GM12878 (cell line): ENCODE results near the gene NMUR1. TPM values are rescaled to one million over a fixed set of nuclear protein-coding genes. Genes with fewer than 3 reads are reported as not detected.

Experiments
- ATAC-seq: fragments of 200-7000 bp; cut with Tn5 transposase; 3 replicates; pipeline ENCODE4 v1.9.1; 2020; ENCODE audit warnings: mild to moderate bottlenecking, moderate library complexity
- BruUV-seq: library from RNA; stranded (reverse); fragments of 400-500 nt; replicated peaks from 2 replicates; lab custom pipeline; 2021; lab: Mats Ljungman, UMichigan
- CTCF ChIA-PET: fragments of 300-600 bp; sonication (Branson Sonifier 250); formaldehyde crosslinking; extraction: SDS; loops from one replicate; lab custom pipeline; 2021; ENCODE audit warnings: inconsistent platforms; lab: Yijun Ruan, JAX
- POLR2A ChIA-PET: fragments of 350-600 bp; formaldehyde crosslinking; extraction: SDS; loops from one replicate; lab custom pipeline; 2021; ENCODE audit warnings: inconsistent platforms; lab: Charles Lee
- RAD21 ChIA-PET: fragments of 300-600 bp; sonication (Branson Sonifier 250); formaldehyde crosslinking; loops from one replicate; lab custom pipeline; 2023; ENCODE audit warnings: antibody characterized with exemption; ENCODE audit not compliant: unreplicated experiment; lab: Charles Lee
- SMC1A ChIA-PET: fragments of 300-600 bp; sonication (Branson Sonifier 250); formaldehyde crosslinking; loops from one replicate; lab custom pipeline; 2023; ENCODE audit not compliant: unreplicated experiment, uncharacterized antibody; lab: Charles Lee
- DNase-seq: peaks from one replicate; pipeline ENCODE4 v3.0.0-alpha.2; 2011; ENCODE audit warnings: low read depth, low spot score
- FAIRE-seq: peaks from 3 replicates; lab custom pipeline; 2011; peaks lifted over from hg19 to GRCh38; lab: Jason Lieb, UNC
- H2AFZ ChIP-seq: 2 replicates; pipeline ENCODE4 v1.6.0; 2011; ENCODE audit warnings: low read depth, low read length, control low read depth; ENCODE audit not compliant: control insufficient read depth
- H3K27ac ChIP-seq: 2 replicates; pipeline ENCODE4 v1.5.1; 2011; ENCODE audit warnings: control low read depth; ENCODE audit not compliant: control insufficient read depth, insufficient read depth
- H3K27me3 ChIP-seq, 2 experiments: replicated peaks in 1 of 2; 2 replicates each; pipeline versions ENCODE4 v1.6.0 to v1.6.1; 2011; ENCODE audit warnings: low read length in 1 of 2; ENCODE audit not compliant: control insufficient read depth in 2 of 2, insufficient read depth in 2 of 2
- H3K36me3 ChIP-seq, 2 experiments: 2 replicates each; pipeline ENCODE4 v1.5.1; 2011; ENCODE audit warnings: low read length in 1 of 2; ENCODE audit not compliant: control insufficient read depth in 2 of 2, insufficient read depth in 2 of 2
- H3K4me1 ChIP-seq: 2 replicates; pipeline ENCODE4 v1.6.1; 2011; ENCODE audit warnings: mild to moderate bottlenecking, low read length, moderate library complexity, mixed read lengths; ENCODE audit not compliant: control insufficient read depth, insufficient read depth
- H3K4me2 ChIP-seq: 2 replicates; pipeline ENCODE4 v1.6.0; 2011; ENCODE audit warnings: control low read depth; ENCODE audit not compliant: control insufficient read depth, insufficient read depth
- H3K4me3 ChIP-seq: fragments of 200-600 bp; sonication (generic); 2 replicates; pipeline ENCODE4 v1.5.1; 2016
- H3K79me2 ChIP-seq: 2 replicates; pipeline ENCODE4 v1.6.0; 2011; ENCODE audit warnings: low read length; ENCODE audit not compliant: control insufficient read depth, insufficient read depth
- H3K9ac ChIP-seq: 2 replicates; pipeline ENCODE4 v1.8.0; 2011; ENCODE audit warnings: low read length, control low read depth, mixed read lengths; ENCODE audit not compliant: control insufficient read depth, insufficient read depth
- H3K9me3 ChIP-seq: replicated peaks from 3 replicates; pipeline ENCODE4 v1.5.1; 2011; ENCODE audit warnings: mild to moderate bottlenecking, low read length; ENCODE audit not compliant: control insufficient read depth, insufficient read depth
- H4K20me1 ChIP-seq: 2 replicates; pipeline ENCODE4 v1.6.0; 2011; ENCODE audit not compliant: control insufficient read depth, insufficient read depth
- ATF2 ChIP-seq: IDR thresholded peaks from 2 replicates; pipeline ENCODE4 v1.6.1; 2012; ENCODE audit warnings: low read length, inconsistent platforms
- E2F4 ChIP-seq: IDR thresholded peaks from 2 replicates; pipeline ENCODE4 v1.6.1; 2012; ENCODE audit warnings: low read depth, low read length, improper control_type of control experiment
- ELK1 ChIP-seq: IDR thresholded peaks from 2 replicates; pipeline ENCODE4 v1.6.1; 2012; ENCODE audit warnings: low read depth, low read length, improper control_type of control experiment
- MAX ChIP-seq: IDR thresholded peaks from 2 replicates; pipeline ENCODE4 v1.6.1; 2012; ENCODE audit warnings: low read depth, low read length, improper control_type of control experiment
- MYC ChIP-seq: IDR thresholded peaks from 2 replicates; pipeline ENCODE4 v1.6.1; 2011; ENCODE audit warnings: mild to moderate bottlenecking, low read length, moderate library complexity, inconsistent platforms; ENCODE audit not compliant: insufficient read depth, insufficient replicate concordance, insufficient read length, severe bottlenecking
- WGBS: methylation state at CpG from one replicate; pipeline ENCODE4 v1.1.6; 2016; ENCODE audit warnings: low lambda C conversion rate; ENCODE audit not compliant: insufficient replicate concordance, insufficient coverage; ENCODE audit errors: missing lambda C conversion rate; 5-methylcytosine and 5-hydroxymethylcytosine counted together
- in situ Hi-C: fragments of 300-500 bp; cut with MboI; formaldehyde crosslinking; loops from 9 replicates; pipeline ENCODE4 v1.14.3; 2018; ENCODE audit warnings: mixed read lengths
- intact Hi-C: fragments of 100-400 bp; cut with micrococcal nuclease; formaldehyde crosslinking; loops from one replicate; pipeline ENCODE4 v1.14.2; 2022; ENCODE audit not compliant: unreplicated experiment
- polyA plus RNA-seq, 11 experiments: library from polyadenylated mRNA; depleted of rRNA in 4 of 11; unstranded in 6 of 11; stranded (reverse) in 5 of 11; fragments of >200 nt; fragmentation: Nextera tagmentation in 4 of 11; fragmentation: Illumina TruSeq in 1 of 11; extraction: Ambion mirVana in 4 of 11; extraction: Trizol in 1 of 11; gene quantifications; 1 replicate in 1 of 11; 2 replicates in 10 of 11; pipeline versions ENCODE4 v1.2.1 to v1.2.3, GENCODE V29; 2011 to 2016; ENCODE audit warnings: inconsistent platforms in 2 of 11, missing spikeins in 2 of 11, low read depth in 1 of 11
- total RNA-seq, 4 experiments: library from RNA; depleted of rRNA in 3 of 4; stranded (reverse); fragments of >200 nt in 3 of 4; fragmentation: Illumina TruSeq in 1 of 4; extraction: Trizol in 1 of 4; gene quantifications; 2 replicates each; pipeline versions ENCODE4 v1.2.1 to v1.2.3, GENCODE V29; 2013 to 2021

NMUR1 gene
- total and polyA plus RNA-seq, 10 of the 15 experiments (the other 5 are each of a cell fraction or from before 2014, with no cell fraction given): under 0.01 to 0.08 (median 0.02) TPM; not detected in 5

- POLR2A ChIA-PET: no interaction called here
- TF ChIP-seq E2F4 (no peak), MYC (no peak), ATF2 (no peak), MAX (no peak), ELK1 (no peak)
- ATAC-seq (no peak), DNase-seq (no peak), FAIRE-seq (no peak)
- H3K4me2 ChIP-seq: no peak overlapping the region
- H3K9ac ChIP-seq: no peak overlapping the region
- intact Hi-C loops (no loop called here), in situ Hi-C loops (loop anchor here (5.0 kb wide), 1 partner anchor 37 kb away; no protein-coding TSS in a partner anchor)
- no peaks in the 10 kb centered on the region; the same call in 2 of the 3 replicates for H3K9me3 ChIP-seq
- no peaks in the 10 kb centered on the region for H4K20me1 ChIP-seq
- H3K4me1 ChIP-seq: peaks cover 5% of the 10 kb centered on the region
- no peak overlapping the region for H2AFZ ChIP-seq
- no peak overlapping the region for H3K27ac ChIP-seq
- RAD21 ChIA-PET: interaction anchor here (1.2 kb wide), 1 partner anchor 40 kb away, joined by 3 read pairs; no protein-coding TSS in a partner anchor
- H3K36me3 ChIP-seq: no peaks in the 10 kb centered on the region
- BruUV-seq: no TSS peak
- CTCF ChIA-PET: interaction anchor here (1.1 to 2.2 kb wide), 5 partner anchors 35 to 453 kb away, joined by 3 to 7 read pairs (median 4); no protein-coding TSS in a partner anchor
- H3K4me3 ChIP-seq: no peak overlapping the region
- no peaks in the 10 kb centered on the region for H3K27me3 ChIP-seq
- WGBS: 34% methylated on average over 4 of the region's 4 CpGs
- SMC1A ChIA-PET: interaction anchor here (2.0 to 2.8 kb wide), 2 partner anchors 33 to 36 kb away, joined by 6 to 8 read pairs; no protein-coding TSS in a partner anchor
- no peaks in the 10 kb centered on the region for H3K79me2 ChIP-seq
Measured at GRCh38 chr2:231519975-231520555, 10.2 kb downstream of the NMUR1 start.
